Measurements from ENCODE around the gene MICA. TPM values are rescaled to one million over a fixed set of nuclear protein-coding genes. Genes with fewer than 3 reads are reported as not detected.
"Not testable (repeated sequence)": the region's sequence is repeated elsewhere in the genome, so short reads cannot be mapped to it uniquely, and the experiment has no call there.

The MICA gene
- total and polyA plus RNA-seq, 8 donors = 2.0 to 13.6 (median 11.8) TPM

- TF ChIP-seq CTCF (IDR thresholded peaks at IDR 0.05) = no peak
- TF ChIP-seq POLR2AphosphoS5 (IDR thresholded peaks at IDR 0.05) = no peak
- TF ChIP-seq EP300 (IDR thresholded peaks at IDR 0.05) = no peak
- TF ChIP-seq POLR2A (IDR thresholded peaks at IDR 0.05) = no peak
- intact Hi-C loops (cut with DNase I; ENCODE audit: low total_unique reads) = no loop called here
- no peaks in the 10 kb centered on the region for H3K36me3 ChIP-seq
- no peak overlapping the region for H3K4me3 ChIP-seq
- no peak for DNase-seq
- peaks cover 0 to 8% (median 0%) of the 10 kb centered on the region in 4 donors for H3K9me3 ChIP-seq
- H3K27me3 ChIP-seq = peaks cover 0 to 8% (median 0%) of the 10 kb centered on the region in 3 donors
- H3K27ac ChIP-seq = no peak overlapping the region
- 65 to 78% (median 73%) methylated on average over 4 of the region's 4 CpGs for WGBS, 5 donors
- no peaks in the 10 kb centered on the region for H3K4me1 ChIP-seq
These were observed 47.4 kb downstream of the MICA start for GRCh38 chr6:31450751-31451150.

- H3K27me3 ChIP-seq = peaks cover 0 to 16% (median 0%) of the 10 kb centered on the region in 3 donors
- H3K27ac ChIP-seq = no peak overlapping the region
- TF ChIP-seq EP300 (IDR thresholded peaks at IDR 0.05) = no peak
- TF ChIP-seq POLR2AphosphoS5 (IDR thresholded peaks at IDR 0.05) = no peak
- no peak for TF ChIP-seq POLR2A (IDR thresholded peaks at IDR 0.05)
- no peak for TF ChIP-seq CTCF (IDR thresholded peaks at IDR 0.05)
- no peak for DNase-seq
- intact Hi-C loops (cut with DNase I; ENCODE audit: low total_unique reads) = no loop called here
- H3K4me3 ChIP-seq = no peak overlapping the region
- H3K36me3 ChIP-seq = no peaks in the 10 kb centered on the region
- H3K4me1 ChIP-seq = no peaks in the 10 kb centered on the region
- H3K9me3 ChIP-seq = peaks cover 0 to 8% (median 0%) of the 10 kb centered on the region in 4 donors
These were observed 49.5 kb downstream of the MICA start for GRCh38 chr6:31452859-31453258.

GRCh38 chr6:31453259-31453658 lies 49.9 kb downstream of the MICA start:
- Histone ChIP-seq H3K36me3 (no peaks in the 10 kb centered on the region), H3K4me1 (no peaks in the 10 kb centered on the region), H3K9me3 (peaks cover 0 to 8% (median 0%) of the 10 kb centered on the region in 4 donors), H3K4me3 (no peak overlapping the region), H3K27ac (no peak overlapping the region), H3K27me3 (peaks cover 0 to 16% (median 0%) of the 10 kb centered on the region in 3 donors)
- intact Hi-C loops (cut with DNase I; ENCODE audit: low total_unique reads) = no loop called here
- no peak for DNase-seq
- 80 to 91% (median 82%) methylated on average over 2 of the region's 2 CpGs for whole genome bisulfite sequencing, 5 donors
- no peak for TF ChIP-seq POLR2AphosphoS5 (IDR thresholded peaks at IDR 0.05)
- no peak for TF ChIP-seq POLR2A (IDR thresholded peaks at IDR 0.05)
- no peak for TF ChIP-seq EP300 (IDR thresholded peaks at IDR 0.05)
- no peak for TF ChIP-seq CTCF (IDR thresholded peaks at IDR 0.05)

GRCh38 chr6:31459864-31460263 lies 56.5 kb downstream of the MICA start:
- whole genome bisulfite sequencing, 5 donors = 74 to 91% (median 83%) methylated on average over 5 of the region's 5 CpGs
- peaks cover 11 to 22% (median 14%) of the 10 kb centered on the region in 4 donors for H3K4me1 ChIP-seq
- H3K27me3 ChIP-seq; H3K36me3 ChIP-seq; intact Hi-C loops (cut with DNase I; ENCODE audit: low total_unique reads); H3K27ac ChIP-seq; H3K4me3 ChIP-seq; H3K9me3 ChIP-seq; DNase-seq: not testable (repeated sequence)

GRCh38 chr6:31460361-31461025 lies 57.1 kb downstream of the MICA start:
- TF ChIP-seq POLR2A (IDR thresholded peaks at IDR 0.05) (no peak), EP300 (IDR thresholded peaks at IDR 0.05) (no peak)
- Histone ChIP-seq H3K9me3 (no peaks in the 10 kb centered on the region), H3K36me3 (no peaks in the 10 kb centered on the region), H3K27ac (no peak overlapping the region), H3K27me3 (peaks cover 0 to 7% (median 0%) of the 10 kb centered on the region in 3 donors), H3K4me3 (no peak overlapping the region), H3K4me1 (peaks cover 12 to 29% (median 16%) of the 10 kb centered on the region in 4 donors)
- DNase-seq = no peak
- intact Hi-C loops (cut with DNase I; ENCODE audit: low total_unique reads) = no loop called here
- 97 to 98% (median 97%) methylated on average over 5 of the region's 5 CpGs for WGBS, 5 donors
